ENCODE measurements around the gene DLGAP4. TPM values are rescaled to one million over a fixed set of nuclear protein-coding genes. Genes with fewer than 3 reads are reported as not detected.
A peak's percentile ranks its signal among the peaks of the same experiment; 100 is the strongest.
"Not testable (repeated sequence)": the region's sequence is repeated elsewhere in the genome, so short reads cannot be mapped to it uniquely, and the experiment has no call there.

The DLGAP4 gene
- total RNA-seq, 1 donor: 26.1 TPM

DNA sequence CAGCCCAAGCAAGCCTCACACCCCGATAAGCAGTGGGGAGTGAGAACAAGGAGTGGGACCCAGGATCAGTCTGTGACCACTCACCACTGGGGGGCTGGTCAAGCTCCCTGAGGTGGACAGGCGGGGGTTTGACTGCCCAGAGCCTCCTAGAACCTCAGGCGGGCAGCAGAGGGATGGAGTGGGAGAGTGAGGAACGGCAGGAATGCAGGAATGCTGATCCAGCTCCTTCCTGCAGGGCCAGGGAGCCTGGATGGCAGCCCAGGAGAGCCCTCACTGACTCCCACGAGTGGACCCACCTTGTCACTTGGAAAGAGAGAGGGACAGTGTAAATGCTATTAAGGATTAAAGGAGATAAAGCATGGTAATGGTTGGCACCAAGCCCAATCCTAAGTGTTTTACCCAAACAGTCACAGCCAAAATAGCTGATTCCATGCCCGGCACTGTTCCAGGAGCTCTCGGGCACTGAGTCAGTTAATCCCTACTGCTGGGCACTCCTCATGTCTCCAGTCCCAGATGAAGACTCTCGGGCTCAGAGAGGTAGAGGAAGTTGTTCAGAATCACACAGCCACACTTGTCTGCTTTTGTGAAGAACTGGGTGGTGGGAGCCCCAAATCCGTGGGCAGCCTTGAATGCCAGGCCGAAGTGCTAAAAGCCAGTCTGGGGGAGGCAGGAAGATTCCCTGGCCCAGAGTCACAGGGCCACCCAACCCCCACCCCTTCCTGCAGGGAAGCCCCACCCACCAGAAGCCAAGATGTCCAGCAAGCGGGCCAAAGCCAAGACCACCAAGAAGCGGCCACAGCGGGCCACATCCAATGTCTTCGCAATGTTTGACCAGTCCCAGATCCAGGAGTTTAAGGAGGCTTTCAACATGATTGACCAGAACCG, 238.2 kb downstream of the DLGAP4 start:
- no peak for DNase-seq (ENCODE audit: low read depth in 2 of 3, low spot score in 2 of 3)

DNA sequence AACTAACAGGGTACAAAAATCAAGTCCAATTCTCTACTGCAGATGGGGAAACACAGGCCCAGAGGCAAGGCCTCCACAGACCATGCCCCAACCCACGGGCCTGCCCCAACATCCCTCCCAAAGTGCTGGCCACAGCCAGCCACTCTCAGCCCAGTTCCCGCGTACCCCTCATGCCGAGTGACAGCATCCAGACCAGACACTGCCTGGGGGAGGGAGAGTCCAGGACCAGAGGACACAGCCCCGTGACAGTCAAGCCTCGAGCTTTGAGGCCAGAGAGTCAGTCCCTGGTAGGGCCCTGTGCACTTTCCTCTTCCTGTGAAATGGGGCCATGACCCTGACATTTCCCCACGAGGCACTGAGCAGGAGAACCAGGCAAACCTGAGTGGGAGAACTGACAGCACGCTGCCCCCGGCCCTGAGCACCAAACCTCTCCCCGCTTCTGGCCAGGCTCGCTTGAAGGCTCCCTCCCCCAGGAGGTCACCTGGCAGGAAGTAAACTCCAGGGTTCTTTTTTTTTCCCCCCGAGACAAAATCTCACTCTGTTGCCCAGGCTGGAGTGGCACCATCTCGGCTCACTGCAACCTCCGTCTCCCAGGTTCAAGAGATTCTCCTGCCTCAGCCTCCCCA, 240.1 kb downstream of the DLGAP4 start:
- no peak for DNase-seq (ENCODE audit: low read depth in 2 of 3, low spot score in 2 of 3)

DNA sequence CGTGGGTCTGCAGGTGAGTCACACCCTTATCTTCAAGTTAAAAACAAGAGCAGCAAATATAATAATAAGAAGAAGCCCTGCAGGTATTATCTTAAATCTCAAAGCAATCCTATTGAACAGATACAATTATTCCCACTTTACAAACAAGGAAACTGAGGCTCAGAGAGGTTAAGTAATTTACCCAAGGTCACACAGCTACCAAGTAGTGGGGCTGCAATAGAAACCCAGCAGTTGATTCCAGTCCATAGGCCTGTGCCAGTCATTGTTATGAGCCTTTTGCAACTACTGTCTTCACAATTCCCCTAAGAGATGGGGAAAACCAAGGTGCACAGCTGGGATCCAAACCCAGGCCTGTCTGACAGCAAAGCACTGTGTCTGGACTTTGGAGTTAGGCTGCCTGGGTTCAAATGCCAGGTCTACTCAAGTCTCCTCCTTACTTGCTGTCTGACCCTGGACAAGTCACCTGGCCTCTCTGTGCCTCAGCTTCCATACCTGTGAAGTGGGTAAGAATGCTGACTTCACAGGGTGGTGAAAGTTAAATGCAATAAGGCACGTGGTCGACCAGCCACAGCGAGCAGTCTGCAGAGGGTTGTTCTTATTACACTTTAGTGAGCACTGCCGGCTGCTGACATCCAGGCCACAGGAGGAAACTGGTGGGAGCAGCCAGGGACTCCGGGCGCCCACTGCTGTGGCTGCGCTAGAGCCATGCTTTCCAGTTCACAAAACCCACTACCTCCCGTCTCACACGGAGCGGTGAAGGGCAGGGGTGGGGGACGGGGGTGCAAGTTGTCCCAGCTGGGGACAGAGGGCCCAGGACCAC, 241.3 kb downstream of the DLGAP4 start:
- no peak for DNase-seq (ENCODE audit: low read depth in 2 of 3, low spot score in 2 of 3)

GRCh38 chr20:36548006-36548315, 241.8 kb downstream of the DLGAP4 start:
- DNase-seq (ENCODE audit: low read depth in 2 of 3, low spot score in 2 of 3): peak in 1 of 3 donors; percentile 30

DNA sequence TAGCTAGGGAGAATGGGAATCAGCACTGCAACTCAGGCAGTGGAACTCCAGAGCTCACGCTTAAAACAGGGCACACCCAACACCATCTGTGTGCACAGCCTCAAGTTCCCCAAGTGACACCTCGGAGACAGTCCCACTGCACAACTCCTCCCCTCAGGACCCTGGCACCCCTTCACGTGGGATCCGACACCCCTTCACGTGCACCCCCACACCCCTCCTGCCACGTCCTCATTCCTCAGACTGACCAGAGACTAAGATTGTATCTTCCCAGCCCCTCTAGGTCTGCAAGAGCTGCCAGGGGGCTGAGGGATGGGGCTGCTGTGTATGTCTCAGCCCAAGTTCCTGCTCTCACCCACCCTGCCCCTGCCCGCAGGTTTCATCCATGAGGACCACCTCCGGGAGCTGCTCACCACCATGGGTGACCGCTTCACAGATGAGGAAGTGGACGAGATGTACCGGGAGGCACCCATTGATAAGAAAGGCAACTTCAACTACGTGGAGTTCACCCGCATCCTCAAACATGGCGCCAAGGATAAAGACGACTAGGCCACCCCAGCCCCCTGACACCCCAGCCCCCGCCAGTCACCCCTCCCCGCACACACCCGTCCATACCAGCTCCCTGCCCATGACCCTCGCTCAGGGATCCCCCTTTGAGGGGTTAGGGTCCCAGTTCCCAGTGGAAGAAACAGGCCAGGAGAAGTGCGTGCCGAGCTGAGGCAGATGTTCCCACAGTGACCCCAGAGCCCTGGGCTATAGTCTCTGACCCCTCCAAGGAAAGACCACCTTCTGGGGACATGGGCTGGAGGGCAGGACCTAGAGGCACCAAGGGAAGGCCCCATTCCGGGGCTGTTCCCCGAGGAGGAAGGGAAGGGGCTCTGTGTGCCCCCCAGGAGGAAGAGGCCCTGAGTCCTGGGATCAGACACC, 242.8 kb downstream of the DLGAP4 start:
- no peak for DNase-seq (ENCODE audit: low read depth in 2 of 3, low spot score in 2 of 3)

- DNase-seq (ENCODE audit: low read depth in 2 of 3, low spot score in 2 of 3): no peak
These were observed 243.4 kb downstream of the DLGAP4 start for GRCh38 chr20:36549628-36549941.

- no peak for DNase-seq (ENCODE audit: low read depth in 2 of 3, low spot score in 2 of 3)
These were observed 244.0 kb downstream of the DLGAP4 start for GRCh38 chr20:36549942-36550789.

- no peak for DNase-seq (ENCODE audit: low read depth in 2 of 3, low spot score in 2 of 3)
These were observed 244.7 kb downstream of the DLGAP4 start for GRCh38 chr20:36550790-36551299.

DNA sequence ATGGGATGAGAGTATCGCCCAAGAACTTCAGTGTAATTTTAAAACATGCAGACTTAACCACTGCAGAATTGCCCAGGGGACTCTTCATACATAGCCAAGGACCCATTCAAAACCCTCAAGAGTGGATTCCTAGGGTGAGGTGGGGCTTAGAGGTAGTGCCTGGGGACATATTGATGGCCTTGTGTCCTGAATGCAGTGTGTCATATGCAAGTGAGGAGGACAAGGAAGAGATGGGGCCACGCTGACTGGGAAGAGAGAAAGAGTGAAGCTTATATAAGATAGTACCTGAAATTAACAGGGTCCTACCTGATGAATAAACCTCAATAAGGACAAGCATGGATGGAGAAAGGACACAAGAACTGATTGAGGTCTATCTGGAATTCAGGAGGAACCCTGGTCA, 249.1 kb downstream of the DLGAP4 start:
- DNase-seq (ENCODE audit: low read depth in 2 of 3, low spot score in 2 of 3): no peak

DNA sequence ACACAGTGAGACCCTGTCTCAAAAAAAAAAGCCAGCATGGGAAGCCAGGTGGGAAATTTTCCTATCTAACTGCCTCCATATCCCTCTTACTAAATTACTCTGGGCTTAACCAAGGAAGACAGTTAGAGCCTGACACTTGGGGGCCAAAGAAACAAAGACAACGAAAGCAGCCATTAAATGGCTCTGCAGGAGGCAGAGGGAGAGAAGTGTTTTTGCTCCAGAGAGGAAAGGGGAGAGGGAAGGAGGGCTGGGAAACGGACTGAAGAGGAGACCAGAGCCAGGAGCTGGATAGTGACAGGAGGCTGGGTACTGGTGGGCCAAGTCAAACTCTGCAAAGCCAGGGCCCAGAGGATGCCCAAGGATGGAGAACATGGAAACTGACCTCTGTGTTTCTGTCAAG, 256.6 kb downstream of the DLGAP4 start:
- no peak for DNase-seq (ENCODE audit: low read depth in 2 of 3, low spot score in 2 of 3)

- no peak for DNase-seq (ENCODE audit: low read depth in 2 of 3, low spot score in 2 of 3)
These were observed 257.2 kb downstream of the DLGAP4 start for GRCh38 chr20:36563374-36563773.

GRCh38 chr20:36564078-36564725, 258.1 kb downstream of the DLGAP4 start:
- DNase-seq (ENCODE audit: low read depth in 2 of 3, low spot score in 2 of 3): not testable (repeated sequence)

- DNase-seq (ENCODE audit: low read depth in 2 of 3, low spot score in 2 of 3): not testable (repeated sequence)
These were observed 258.6 kb downstream of the DLGAP4 start for GRCh38 chr20:36564726-36565121.

GRCh38 chr20:36565520-36565919, 259.4 kb downstream of the DLGAP4 start:
- DNase-seq (ENCODE audit: low read depth in 2 of 3, low spot score in 2 of 3): no peak

DNA sequence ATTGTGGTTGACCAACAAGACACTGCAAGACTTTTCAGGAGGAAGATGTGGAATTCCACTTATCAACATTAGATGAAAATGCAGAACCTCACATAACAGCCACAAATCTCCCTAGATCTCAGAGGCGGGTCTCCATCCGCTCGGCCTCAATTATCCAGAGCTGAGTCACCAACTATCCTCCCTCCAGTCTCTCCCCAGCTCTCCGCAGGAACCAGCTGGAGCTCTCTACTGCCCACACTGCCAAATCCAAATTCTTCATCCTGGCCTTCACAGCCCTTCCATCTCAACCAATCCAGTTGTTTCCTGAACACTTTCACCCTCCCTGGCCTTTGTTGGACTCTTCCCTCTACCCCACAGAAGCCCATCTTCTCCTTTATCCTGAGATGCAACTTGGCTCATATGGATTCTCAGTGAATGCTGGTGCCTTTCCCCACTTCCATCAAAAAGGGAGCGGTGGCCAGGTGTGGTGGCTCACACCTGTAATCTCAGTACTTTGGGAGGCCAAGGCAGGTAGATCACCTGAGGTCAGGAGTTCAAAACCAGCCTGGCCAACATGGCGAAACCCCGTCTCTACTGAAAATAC, 263.8 kb downstream of the DLGAP4 start:
- no peak for DNase-seq (ENCODE audit: low read depth in 2 of 3, low spot score in 2 of 3)

DNA sequence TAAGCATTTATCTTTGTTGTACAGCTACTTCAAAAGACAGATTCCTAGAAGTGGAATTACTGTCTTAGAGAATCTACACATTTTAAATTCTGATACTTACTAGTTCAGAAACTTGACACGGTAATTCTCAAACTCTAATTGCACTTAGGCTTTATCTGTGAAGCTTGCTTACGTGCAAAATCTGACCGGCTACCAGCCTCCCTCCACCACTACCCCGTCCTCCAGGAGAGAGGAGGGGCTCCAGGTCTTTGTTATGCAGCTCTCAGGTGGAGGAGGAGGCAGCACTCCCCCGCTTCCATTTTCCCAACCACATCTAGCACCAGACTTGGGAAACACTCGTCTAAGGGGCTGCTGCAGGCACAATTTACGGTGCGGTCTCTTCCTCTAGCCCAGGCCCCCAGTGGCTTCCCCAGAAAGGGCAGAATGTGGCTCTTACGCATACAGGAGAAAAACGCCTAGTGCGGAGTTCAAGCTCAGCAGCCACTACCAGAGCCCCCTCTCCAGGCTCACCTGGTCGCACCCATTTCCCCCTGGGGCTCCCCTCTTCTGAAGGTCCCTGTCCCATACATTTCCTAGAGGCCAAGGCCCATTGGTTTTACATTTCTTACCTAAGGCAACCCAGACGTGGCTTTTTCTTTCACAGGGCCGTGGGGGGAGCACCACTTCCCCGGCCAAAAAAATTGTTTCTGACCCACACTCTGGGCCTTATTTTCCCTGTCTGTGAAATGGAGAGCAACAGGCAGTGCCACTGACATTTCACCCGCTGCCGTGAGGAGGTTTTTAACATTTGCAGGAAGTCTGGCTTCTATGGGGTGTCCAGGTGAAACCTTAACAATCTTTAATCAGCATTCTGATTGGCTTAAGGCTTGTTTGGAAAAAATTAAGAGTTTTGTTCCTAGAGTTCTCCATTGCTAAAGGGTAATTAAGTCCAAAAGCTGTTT, 265.7 kb downstream of the DLGAP4 start:
- DNase-seq (ENCODE audit: low read depth in 2 of 3, low spot score in 2 of 3): peak in 2 of 3 donors; percentile 37 to 43

- peak in 2 of 3 donors; percentile 56 to 62 for DNase-seq (ENCODE audit: low read depth in 2 of 3, low spot score in 2 of 3)
These were observed 266.6 kb downstream of the DLGAP4 start for GRCh38 chr20:36572701-36573102.
